Measurements from ENCODE around the gene GPR107.

GPR107 gene

GRCh38 chr9:130053109-130053503 lies 600 bp upstream of the GPR107 start:
- FAIRE-seq (no peak), DNase-seq (ENCODE audit: insufficient read length, low spot score) (no peak)

- FAIRE-seq: no peak
- DNase-seq (ENCODE audit: insufficient read length, low spot score): no peak
Measured at GRCh38 chr9:130054325-130054786, 650 bp downstream of the GPR107 start.

- FAIRE-seq: no peak
- DNase-seq (ENCODE audit: insufficient read length, low spot score): no peak
Measured at GRCh38 chr9:130054820-130055219, 1.1 kb downstream of the GPR107 start.

GRCh38 chr9:130058154-130058553 lies 4.4 kb downstream of the GPR107 start:
- FAIRE-seq (no peak), DNase-seq (ENCODE audit: insufficient read length, low spot score) (no peak)

- FAIRE-seq (no peak), DNase-seq (ENCODE audit: insufficient read length, low spot score) (no peak)
Measured at GRCh38 chr9:130058887-130059286, 5.2 kb downstream of the GPR107 start.

GRCh38 chr9:130060296-130060695 lies 6.6 kb downstream of the GPR107 start:
- FAIRE-seq: no peak
- no peak for DNase-seq (ENCODE audit: insufficient read length, low spot score)

GRCh38 chr9:130062750-130063149 lies 9.0 kb downstream of the GPR107 start:
- no peak for FAIRE-seq
- DNase-seq (ENCODE audit: insufficient read length, low spot score): no peak

- FAIRE-seq (no peak), DNase-seq (ENCODE audit: insufficient read length, low spot score) (no peak)
Measured at GRCh38 chr9:130064621-130065020, 10.9 kb downstream of the GPR107 start.

- DNase-seq (ENCODE audit: insufficient read length, low spot score) (no peak), FAIRE-seq (no peak)
Measured at GRCh38 chr9:130069048-130069447, 15.3 kb downstream of the GPR107 start.

GRCh38 chr9:130072515-130073235 lies 19.0 kb downstream of the GPR107 start:
- DNase-seq (ENCODE audit: insufficient read length, low spot score) (no peak), FAIRE-seq (no peak)

GRCh38 chr9:130073373-130073772 lies 19.7 kb downstream of the GPR107 start:
- no peak for FAIRE-seq

GRCh38 chr9:130078547-130078946 lies 24.8 kb downstream of the GPR107 start:
- FAIRE-seq: no peak
- no peak for DNase-seq (ENCODE audit: insufficient read length, low spot score)

More at GRCh38 chr9:130073373-130073772, 19.7 kb downstream of the GPR107 start:
- DNase-seq (ENCODE audit: insufficient read length, low spot score): no peak

- DNase-seq (ENCODE audit: insufficient read length, low spot score): no peak
- FAIRE-seq: no peak
Measured at GRCh38 chr9:130084337-130084736, 30.6 kb downstream of the GPR107 start.

GRCh38 chr9:130088051-130088450 lies 34.3 kb downstream of the GPR107 start:
- FAIRE-seq: no peak

GRCh38 chr9:130089141-130089540 lies 35.4 kb downstream of the GPR107 start:
- DNase-seq (ENCODE audit: insufficient read length, low spot score): no peak
- FAIRE-seq: no peak

More at GRCh38 chr9:130088051-130088450, 34.3 kb downstream of the GPR107 start:
- no peak for DNase-seq (ENCODE audit: insufficient read length, low spot score)

- FAIRE-seq (no peak), DNase-seq (ENCODE audit: insufficient read length, low spot score) (no peak)
Measured at GRCh38 chr9:130090915-130091314, 37.2 kb downstream of the GPR107 start.

GRCh38 chr9:130092910-130093309 lies 39.2 kb downstream of the GPR107 start:
- FAIRE-seq: no peak
- no peak for DNase-seq (ENCODE audit: insufficient read length, low spot score)

GRCh38 chr9:130095872-130096271 lies 42.2 kb downstream of the GPR107 start:
- DNase-seq (ENCODE audit: insufficient read length, low spot score) (no peak), FAIRE-seq (no peak)

- DNase-seq (ENCODE audit: insufficient read length, low spot score) (no peak), FAIRE-seq (no peak)
Measured at GRCh38 chr9:130100681-130101080, 47.0 kb downstream of the GPR107 start.

- FAIRE-seq: no peak
- no peak for DNase-seq (ENCODE audit: insufficient read length, low spot score)
Measured at GRCh38 chr9:130101915-130102314, 48.2 kb downstream of the GPR107 start.

- FAIRE-seq: no peak
- no peak for DNase-seq (ENCODE audit: insufficient read length, low spot score)
Measured at GRCh38 chr9:130104491-130105193, 50.9 kb downstream of the GPR107 start.

- FAIRE-seq: no peak
- DNase-seq (ENCODE audit: insufficient read length, low spot score): no peak
Measured at GRCh38 chr9:130106860-130107233, 53.1 kb downstream of the GPR107 start.

All from HTR-8/SVneo (cell line).